C4-2B (cell line): ENCODE measurements around the gene WIZ.

Source experiments
- CTCF ChIP-seq: fragments of 450-650 bp; conservative IDR thresholded peaks from 2 replicates; pipeline ENCODE4 v1.5.1; 2017; ENCODE audit warnings: mild to moderate bottlenecking
- ZFX ChIP-seq: fragments of 450-650 bp; IDR thresholded peaks from 2 replicates; pipeline ENCODE4 v1.6.1; 2017

- TF ChIP-seq CTCF (no peak), ZFX (no peak)
Observed at GRCh38 chr19:15379999-15380647, 69.6 kb downstream of the WIZ start.
